Measurements from ENCODE around the gene EPYC. TPM values are rescaled to one million over a fixed set of nuclear protein-coding genes. Genes with fewer than 3 reads are reported as not detected.

The EPYC gene
- total and polyA plus RNA-seq, 10 of the 15 experiments (the other 5 are each of a cell fraction or from before 2014, with no cell fraction given): not detected

DNA sequence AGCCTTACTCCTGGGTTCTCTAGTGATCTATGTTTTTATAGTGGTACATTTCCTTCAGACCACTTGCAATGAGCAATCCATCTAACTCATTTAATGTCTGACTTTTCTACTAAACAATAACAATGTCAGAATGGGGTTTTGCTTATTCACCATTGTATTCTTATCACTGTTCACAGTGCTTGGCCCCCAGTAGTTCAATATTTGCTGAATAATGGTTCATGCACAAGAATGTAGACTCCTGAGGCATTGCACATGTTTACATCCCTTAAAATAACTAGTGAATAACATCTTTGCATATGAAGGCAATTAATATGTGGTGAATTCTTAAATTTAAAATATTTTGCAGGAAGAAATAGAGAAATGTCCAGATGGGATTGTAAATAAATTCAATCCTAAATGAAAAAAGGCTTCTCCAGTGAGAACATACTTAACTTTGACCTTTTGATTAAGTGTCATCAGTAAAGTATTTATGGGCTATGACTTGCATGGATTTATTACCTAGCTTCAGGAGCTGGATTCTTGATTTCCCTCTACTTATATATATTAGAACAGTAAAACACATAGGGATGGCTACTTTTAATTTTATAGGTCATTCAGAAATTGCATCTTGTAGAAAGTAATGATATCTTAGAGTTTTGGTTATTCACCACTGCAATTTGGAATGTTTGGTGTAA is 53.2 kb downstream of the EPYC start:
- CTCF ChIA-PET: interaction anchor here (2.4 to 2.7 kb wide), 2 partner anchors 11 to 157 kb away, joined by 7 read pairs; no protein-coding TSS in a partner anchor
- no peaks in the 10 kb centered on the region for H3K9me3 ChIP-seq (replicated peaks; ENCODE audit: control insufficient read depth, insufficient read depth, low read length)
- H3K4me3 ChIP-seq: no peak overlapping the region
- no peak overlapping the region for H3K9ac ChIP-seq (ENCODE audit: control insufficient read depth, insufficient read depth, low read length)
- no peaks in the 10 kb centered on the region for H3K4me1 ChIP-seq (ENCODE audit: control insufficient read depth, insufficient read depth, low read length)
- SMC1A ChIA-PET (ENCODE audit: uncharacterized antibody, unreplicated experiment): no interaction called here
- H4K20me1 ChIP-seq (ENCODE audit: control insufficient read depth, insufficient read depth): no peaks in the 10 kb centered on the region
- no TSS peak for BruUV-seq (replicated peaks)
- intact Hi-C loops (cut with micrococcal nuclease; ENCODE audit: unreplicated experiment): loop anchor here (10.0 kb wide), 1 partner anchor 1407 kb away; no protein-coding TSS in a partner anchor
- RAD21 ChIA-PET (ENCODE audit: unreplicated experiment): no interaction called here
- no peak overlapping the region for H2AFZ ChIP-seq (ENCODE audit: control insufficient read depth, low read depth, low read length)
- H3K27ac ChIP-seq (ENCODE audit: control insufficient read depth, insufficient read depth): no peak overlapping the region
- no peak for FAIRE-seq
- H3K4me2 ChIP-seq (ENCODE audit: control insufficient read depth, insufficient read depth): no peak overlapping the region
- POLR2A ChIA-PET: no interaction called here
- no peak for DNase-seq (ENCODE audit: low read depth, low spot score)
- H3K79me2 ChIP-seq (ENCODE audit: control insufficient read depth, insufficient read depth, low read length): no peaks in the 10 kb centered on the region
- H3K36me3 ChIP-seq (ENCODE audit: control insufficient read depth in 2 of 2, insufficient read depth in 2 of 2, low read length in 1 of 2): no peaks in the 10 kb centered on the region
- ATAC-seq: no peak
- TF ChIP-seq POLR2AphosphoS2 (IDR thresholded peaks at IDR 0.05; ENCODE audit: low read depth, low read length) (no peak), BRCA1 (IDR thresholded peaks at IDR 0.05; ENCODE audit: low read depth, low read length) (no peak), ZNF207 (IDR thresholded peaks at IDR 0.05; ENCODE audit: borderline replicate concordance) (no peak), CEBPB (IDR thresholded peaks at IDR 0.05; ENCODE audit: borderline replicate concordance in 1 of 2, low read depth in 2 of 2, low read length in 2 of 2) (no peak), IKZF1 (conservative IDR thresholded peaks at IDR 0.05) (no peak), RFX5 (IDR thresholded peaks at IDR 0.05; ENCODE audit: low read depth, low read length) (no peak), ETV6 (conservative IDR thresholded peaks at IDR 0.05 in 1 of 2, IDR thresholded peaks at IDR 0.05 in 1 of 2; ENCODE audit: borderline replicate concordance in 1 of 2, low read depth in 1 of 2) (no peak), CBX5 (IDR thresholded peaks at IDR 0.05; ENCODE audit: low read depth) (no peak)
- TF ChIP-seq, protein P1, sequence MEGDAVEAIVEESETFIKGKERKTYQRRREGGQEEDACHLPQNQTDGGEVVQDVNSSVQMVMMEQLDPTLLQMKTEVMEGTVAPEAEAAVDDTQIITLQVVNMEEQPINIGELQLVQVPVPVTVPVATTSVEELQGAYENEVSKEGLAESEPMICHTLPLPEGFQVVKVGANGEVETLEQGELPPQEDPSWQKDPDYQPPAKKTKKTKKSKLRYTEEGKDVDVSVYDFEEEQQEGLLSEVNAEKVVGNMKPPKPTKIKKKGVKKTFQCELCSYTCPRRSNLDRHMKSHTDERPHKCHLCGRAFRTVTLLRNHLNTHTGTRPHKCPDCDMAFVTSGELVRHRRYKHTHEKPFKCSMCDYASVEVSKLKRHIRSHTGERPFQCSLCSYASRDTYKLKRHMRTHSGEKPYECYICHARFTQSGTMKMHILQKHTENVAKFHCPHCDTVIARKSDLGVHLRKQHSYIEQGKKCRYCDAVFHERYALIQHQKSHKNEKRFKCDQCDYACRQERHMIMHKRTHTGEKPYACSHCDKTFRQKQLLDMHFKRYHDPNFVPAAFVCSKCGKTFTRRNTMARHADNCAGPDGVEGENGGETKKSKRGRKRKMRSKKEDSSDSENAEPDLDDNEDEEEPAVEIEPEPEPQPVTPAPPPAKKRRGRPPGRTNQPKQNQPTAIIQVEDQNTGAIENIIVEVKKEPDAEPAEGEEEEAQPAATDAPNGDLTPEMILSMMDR (IDR thresholded peaks at IDR 0.05 in 2 of 3, conservative IDR thresholded peaks at IDR 0.05 in 1 of 3; ENCODE audit: control insufficient read depth in 2 of 3, extremely low read depth in 1 of 3, insufficient read depth in 1 of 3, low read depth in 3 of 3, low read length in 3 of 3): no peak
- TF ChIP-seq, protein P2, sequence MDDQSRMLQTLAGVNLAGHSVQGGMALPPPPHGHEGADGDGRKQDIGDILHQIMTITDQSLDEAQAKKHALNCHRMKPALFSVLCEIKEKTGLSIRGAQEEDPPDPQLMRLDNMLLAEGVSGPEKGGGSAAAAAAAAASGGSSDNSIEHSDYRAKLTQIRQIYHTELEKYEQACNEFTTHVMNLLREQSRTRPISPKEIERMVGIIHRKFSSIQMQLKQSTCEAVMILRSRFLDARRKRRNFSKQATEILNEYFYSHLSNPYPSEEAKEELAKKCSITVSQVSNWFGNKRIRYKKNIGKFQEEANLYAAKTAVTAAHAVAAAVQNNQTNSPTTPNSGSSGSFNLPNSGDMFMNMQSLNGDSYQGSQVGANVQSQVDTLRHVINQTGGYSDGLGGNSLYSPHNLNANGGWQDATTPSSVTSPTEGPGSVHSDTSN (IDR thresholded peaks at IDR 0.05; ENCODE audit: insufficient replicate concordance, low read depth, low read length): no peak
- TF ChIP-seq, protein P3, sequence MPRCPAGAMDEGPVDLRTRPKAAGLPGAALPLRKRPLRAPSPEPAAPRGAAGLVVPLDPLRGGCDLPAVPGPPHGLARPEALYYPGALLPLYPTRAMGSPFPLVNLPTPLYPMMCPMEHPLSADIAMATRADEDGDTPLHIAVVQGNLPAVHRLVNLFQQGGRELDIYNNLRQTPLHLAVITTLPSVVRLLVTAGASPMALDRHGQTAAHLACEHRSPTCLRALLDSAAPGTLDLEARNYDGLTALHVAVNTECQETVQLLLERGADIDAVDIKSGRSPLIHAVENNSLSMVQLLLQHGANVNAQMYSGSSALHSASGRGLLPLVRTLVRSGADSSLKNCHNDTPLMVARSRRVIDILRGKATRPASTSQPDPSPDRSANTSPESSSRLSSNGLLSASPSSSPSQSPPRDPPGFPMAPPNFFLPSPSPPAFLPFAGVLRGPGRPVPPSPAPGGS (IDR thresholded peaks at IDR 0.05; ENCODE audit: borderline replicate concordance, insufficient read depth, low read depth, low read length, poor library complexity, severe bottlenecking): no peak
- in situ Hi-C loops (cut with MboI): no loop called here
- no peaks in the 10 kb centered on the region for H3K27me3 ChIP-seq (replicated peaks in 1 of 2; ENCODE audit: control insufficient read depth in 2 of 2, insufficient read depth in 2 of 2, low read length in 1 of 2)
